Small intestine (tissue), 7 donors: ENCODE measurements around the gene STX8. TPM values are rescaled to one million over a fixed set of nuclear protein-coding genes. Genes with fewer than 3 reads are reported as not detected.

Source experiments
- DNase-seq, 2 donors: peaks; one replicate each; pipeline versions ENCODE4 v3.0.0 to v3.0.0-alpha.2; 2013
- FAIRE-seq: peaks from 2 replicates; lab custom pipeline; 2012; peaks lifted over from hg19 to GRCh38; lab: Jason Lieb, UNC
- H3K27ac ChIP-seq, 3 donors: one replicate each; pipeline ENCODE4 v1.5.1; 2013; ENCODE audit warnings: low read length in 2 of 3, mild to moderate bottlenecking in 2 of 3, control low read depth in 1 of 3, inconsistent platforms in 1 of 3, low read depth in 1 of 3, moderate library complexity in 1 of 3
- H3K27me3 ChIP-seq, 3 donors: one replicate each; pipeline ENCODE4 v1.6.1; 2013; ENCODE audit warnings: low read length in 3 of 3, inconsistent platforms in 1 of 3; ENCODE audit not compliant: control insufficient read depth in 3 of 3, insufficient read depth in 3 of 3
- H3K36me3 ChIP-seq, 3 donors: one replicate each; pipeline ENCODE4 v1.6.1; 2013; ENCODE audit warnings: low read length in 3 of 3, inconsistent platforms in 1 of 3, low read depth in 1 of 3, mild to moderate bottlenecking in 1 of 3, moderate library complexity in 1 of 3; ENCODE audit not compliant: control insufficient read depth in 3 of 3, insufficient read depth in 2 of 3
- H3K4me1 ChIP-seq, 3 donors: one replicate each; pipeline ENCODE4 v1.6.1; 2013; ENCODE audit warnings: low read length in 2 of 3, inconsistent platforms in 1 of 3, low read depth in 1 of 3, mild to moderate bottlenecking in 1 of 3, moderate library complexity in 1 of 3; ENCODE audit not compliant: control insufficient read depth in 3 of 3, insufficient read depth in 2 of 3
- H3K4me3 ChIP-seq, 3 donors: one replicate each; pipeline ENCODE4 v1.5.1; 2013; ENCODE audit warnings: low read length in 3 of 3, control low read depth in 1 of 3, inconsistent platforms in 1 of 3, low read depth in 1 of 3, mild to moderate bottlenecking in 1 of 3, moderate library complexity in 1 of 3
- H3K9me3 ChIP-seq, 2 donors: one replicate each; pipeline ENCODE4 v1.6.1; 2013; ENCODE audit warnings: low read depth in 1 of 2, low read length in 1 of 2; ENCODE audit not compliant: control insufficient read depth in 2 of 2, insufficient read depth in 1 of 2
- WGBS, 3 donors: extraction: QIAGEN DNeasy Blood & Tissue Kit; methylation state at CpG; one replicate each; pipeline ENCODE4 v1.1.7; 2013; 5-methylcytosine and 5-hydroxymethylcytosine counted together
- polyA plus RNA-seq, 4 donors: library from polyadenylated mRNA; stranded (reverse) in 3 of 4; unstranded in 1 of 4; fragments of 200-250 nt in 3 of 4; fragments of 120-200 nt in 1 of 4; gene quantifications; one replicate each; pipeline versions ENCODE4 v1.2.1 to v1.2.3, GENCODE V29; 2013
- donor health status: healthy with polysubstance abuse.
- donor health status: control.
- donor health status: control.
- donor health status: Bipolar disorder and iron deficiency.
- donor health status: healthy.

The STX8 gene
- polyA plus RNA-seq, 4 donors: 35.3 to 72.2 (median 51.8) TPM

DNA sequence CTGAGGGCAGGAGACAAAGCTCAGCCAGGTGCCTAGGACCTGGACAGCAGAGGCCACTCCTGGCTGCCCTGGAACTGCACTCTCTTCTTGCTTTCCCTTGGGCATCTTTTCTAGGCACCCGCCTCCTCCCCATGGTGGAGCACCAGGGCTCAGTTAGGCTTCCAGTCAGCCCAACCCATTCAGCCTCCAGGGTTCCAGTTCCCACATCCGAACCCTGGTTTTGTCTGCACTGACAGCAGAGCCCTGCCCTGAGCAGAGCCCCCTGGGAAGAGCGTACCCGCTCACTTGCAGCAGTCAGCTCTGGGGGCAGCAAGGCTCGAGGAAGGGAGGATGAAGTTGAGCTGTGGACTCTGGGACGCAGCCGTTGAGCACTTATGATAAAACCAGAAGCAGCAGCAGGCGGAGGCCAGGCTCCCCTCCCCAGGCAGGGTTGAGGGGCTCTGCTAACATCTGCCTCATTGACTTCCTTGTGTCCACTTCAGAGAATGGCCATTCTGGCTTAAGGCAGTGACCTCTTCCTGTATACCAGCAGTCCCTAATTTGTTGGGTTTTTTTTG is 341.2 kb downstream of the STX8 start:
- WGBS, 3 donors: 66 to 70% (median 69%) methylated on average over 8 of the region's 8 CpGs
- no peak for DNase-seq
- H3K27ac ChIP-seq: no peak overlapping the region
- H3K36me3 ChIP-seq: peaks cover 0 to 10% (median 0%) of the 10 kb centered on the region in 3 donors
- H3K4me3 ChIP-seq: no peak overlapping the region
- peaks cover 4 to 35% (median 8%) of the 10 kb centered on the region in 3 donors for H3K4me1 ChIP-seq
- H3K9me3 ChIP-seq: peaks cover 0 to 5% of the 10 kb centered on the region in 2 donors
- FAIRE-seq: no peak
- no peaks in the 10 kb centered on the region for H3K27me3 ChIP-seq

DNA sequence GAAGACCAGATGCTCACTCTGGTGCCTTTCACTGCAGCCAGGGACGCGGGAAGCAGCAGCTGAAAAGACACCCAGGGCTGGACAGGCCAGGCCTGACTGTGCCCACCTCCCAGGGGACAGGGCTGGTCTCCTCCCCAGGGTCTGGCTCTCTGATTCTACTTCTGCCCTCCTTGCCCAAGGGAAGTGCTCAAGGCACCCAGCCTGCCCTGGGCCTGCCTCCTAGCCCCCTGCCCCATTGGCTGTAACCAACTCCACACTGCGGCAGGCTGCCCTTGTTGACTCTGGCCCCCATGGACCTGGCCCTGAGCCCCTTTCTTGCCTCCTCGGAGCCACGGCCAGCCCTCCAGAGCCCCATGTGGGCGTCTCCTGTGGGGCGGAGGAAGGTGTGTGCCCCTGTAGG is 341.9 kb downstream of the STX8 start:
- H3K27ac ChIP-seq: no peak overlapping the region
- peaks cover 0 to 10% (median 0%) of the 10 kb centered on the region in 3 donors for H3K36me3 ChIP-seq
- FAIRE-seq (no peak), DNase-seq (no peak)
- WGBS, 3 donors: 73 to 90% (median 86%) methylated on average over 7 of the region's 7 CpGs
- H3K4me1 ChIP-seq: peaks cover 0 to 28% (median 5%) of the 10 kb centered on the region in 3 donors
- H3K27me3 ChIP-seq: no peaks in the 10 kb centered on the region
- peaks cover 0 to 5% of the 10 kb centered on the region in 2 donors for H3K9me3 ChIP-seq
- H3K4me3 ChIP-seq: no peak overlapping the region

DNA sequence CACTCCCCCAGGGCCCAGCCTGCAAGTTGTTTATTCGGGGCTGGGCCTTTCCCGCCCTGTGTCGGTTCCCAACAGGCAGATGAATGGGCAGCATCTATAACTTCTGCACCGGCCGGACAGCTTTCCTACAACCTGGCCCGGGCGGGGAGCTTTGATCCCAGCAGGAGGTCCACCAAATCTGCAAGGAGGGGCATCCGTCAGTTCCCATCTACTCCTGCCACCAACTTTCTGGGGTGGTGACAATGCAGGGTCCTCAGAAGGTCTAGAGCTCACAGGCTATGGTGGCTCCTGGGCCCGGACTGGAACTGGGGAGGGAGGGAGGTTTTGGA is 342.4 kb downstream of the STX8 start:
- H3K36me3 ChIP-seq: peaks cover 0 to 10% (median 0%) of the 10 kb centered on the region in 3 donors
- no peaks in the 10 kb centered on the region for H3K27me3 ChIP-seq
- H3K9me3 ChIP-seq: peaks cover 0 to 5% of the 10 kb centered on the region in 2 donors
- DNase-seq: no peak
- H3K4me1 ChIP-seq: peaks cover 0 to 23% (median 3%) of the 10 kb centered on the region in 3 donors
- no peak for FAIRE-seq
- H3K27ac ChIP-seq: no peak overlapping the region
- H3K4me3 ChIP-seq: no peak overlapping the region
- WGBS, 3 donors: 70 to 88% (median 74%) methylated on average over 9 of the region's 9 CpGs

DNA sequence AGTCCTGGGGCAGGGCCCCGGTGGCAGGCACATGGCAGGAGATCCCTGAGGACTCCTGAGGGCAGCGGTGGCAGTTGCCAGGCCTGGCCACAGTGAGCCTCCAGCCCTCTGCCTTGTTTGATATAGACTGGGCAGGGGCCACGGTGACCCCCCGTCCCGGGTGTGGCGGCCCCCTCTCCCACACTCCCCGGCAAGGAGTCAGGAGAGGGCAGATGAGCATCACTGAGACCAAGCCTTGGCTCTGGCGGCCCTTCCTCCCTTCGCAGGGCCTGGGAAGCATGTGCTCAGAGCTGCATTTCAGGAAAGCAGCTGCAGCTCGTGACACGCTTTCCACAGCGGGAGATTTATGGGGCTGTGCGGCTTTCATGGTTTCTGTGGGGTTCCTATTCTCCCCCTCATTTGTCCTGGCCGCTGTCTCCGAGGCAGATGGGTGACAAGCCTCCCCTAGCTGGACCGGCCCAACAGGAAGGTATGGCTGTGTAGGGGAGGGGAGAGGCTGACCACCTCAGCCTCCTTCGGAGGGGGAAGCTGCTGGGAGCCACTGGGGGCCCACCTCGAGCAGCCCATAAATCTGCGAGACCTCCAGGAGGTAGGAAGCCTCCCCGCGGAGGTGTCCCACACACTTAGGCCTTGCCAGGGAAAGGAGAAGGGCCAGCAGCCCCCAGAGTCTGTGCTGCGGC is 342.9 kb downstream of the STX8 start:
- Histone ChIP-seq H3K4me3 (no peak overlapping the region), H3K9me3 (peaks cover 0 to 5% of the 10 kb centered on the region in 2 donors), H3K27ac (no peak overlapping the region), H3K4me1 (peaks cover 0 to 18% (median under 1%) of the 10 kb centered on the region in 3 donors), H3K27me3 (no peaks in the 10 kb centered on the region), H3K36me3 (peaks cover 0 to 10% (median 0%) of the 10 kb centered on the region in 3 donors)
- FAIRE-seq (no peak), DNase-seq (no peak)
- WGBS, 3 donors: 60 to 87% (median 73%) methylated on average over 21 to 22 of the region's 22 CpGs

DNA sequence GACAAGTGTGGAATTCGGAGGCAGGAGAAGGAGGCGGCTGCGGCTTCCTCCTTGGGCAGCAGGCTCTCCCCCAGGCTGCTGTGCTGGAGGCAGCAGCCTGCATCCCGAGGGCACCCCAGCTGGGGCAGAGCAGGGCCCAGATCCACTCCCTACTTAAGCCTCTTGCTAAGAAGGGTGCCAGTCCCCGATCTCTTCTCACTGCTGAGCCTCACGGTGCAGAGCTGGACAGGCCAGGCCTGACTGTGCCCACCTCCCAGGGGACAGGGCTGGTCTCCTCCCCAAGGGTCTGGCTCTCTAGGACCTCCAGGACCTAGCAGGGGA is 343.5 kb downstream of the STX8 start:
- no peak overlapping the region for H3K27ac ChIP-seq
- WGBS, 3 donors: 90 to 96% (median 91%) methylated on average over 2 to 6 of the region's 6 CpGs
- peaks cover 0 to 10% (median 0%) of the 10 kb centered on the region in 3 donors for H3K36me3 ChIP-seq
- H3K27me3 ChIP-seq: no peaks in the 10 kb centered on the region
- DNase-seq (no peak), FAIRE-seq (no peak)
- H3K4me3 ChIP-seq: no peak overlapping the region
- peaks cover 0 to 14% (median 0%) of the 10 kb centered on the region in 3 donors for H3K4me1 ChIP-seq
- H3K9me3 ChIP-seq: peaks cover 0 to 5% of the 10 kb centered on the region in 2 donors

- H3K36me3 ChIP-seq: peaks cover 0 to 6% (median 0%) of the 10 kb centered on the region in 3 donors
- WGBS, 3 donors: 85 to 88% (median 86%) methylated on average over 21 to 23 of the region's 23 CpGs
- H3K4me3 ChIP-seq: no peak overlapping the region
- FAIRE-seq (no peak), DNase-seq (no peak)
- no peak overlapping the region for H3K27ac ChIP-seq
- H3K27me3 ChIP-seq: no peaks in the 10 kb centered on the region
- peaks cover 0 to under 1% of the 10 kb centered on the region in 2 donors for H3K9me3 ChIP-seq
- H3K4me1 ChIP-seq: peaks cover 0 to 14% (median 0%) of the 10 kb centered on the region in 3 donors
Observed at GRCh38 chr17:9231449-9232154, 344.0 kb downstream of the STX8 start.

DNA sequence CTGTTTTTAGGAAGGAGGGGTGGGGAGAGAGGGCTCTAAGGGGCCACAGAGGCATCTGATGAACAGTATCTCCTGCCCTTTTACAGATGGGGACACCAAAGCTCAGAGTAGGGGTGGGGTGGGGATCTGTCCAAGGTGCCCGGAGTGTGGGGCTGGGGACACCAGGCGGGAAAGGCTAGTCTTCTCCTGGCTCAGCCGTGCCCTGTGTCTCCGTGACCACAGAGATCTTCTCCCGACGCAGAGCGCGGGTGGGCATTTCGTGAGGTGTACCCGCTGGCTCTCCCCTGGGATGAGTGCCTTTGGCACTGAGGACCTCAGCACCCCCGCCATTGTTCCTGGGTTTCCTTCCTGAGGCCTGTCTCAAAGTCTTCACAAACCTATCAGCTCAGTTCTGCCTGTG is 344.8 kb downstream of the STX8 start:
- no peak overlapping the region for H3K4me3 ChIP-seq
- peaks cover 0 to 6% (median 0%) of the 10 kb centered on the region in 3 donors for H3K36me3 ChIP-seq
- no peak overlapping the region for H3K27ac ChIP-seq
- no peaks in the 10 kb centered on the region for H3K27me3 ChIP-seq
- H3K4me1 ChIP-seq: peaks cover 0 to 14% (median 0%) of the 10 kb centered on the region in 3 donors
- DNase-seq (no peak), FAIRE-seq (no peak)
- WGBS, 3 donors: 94 to 97% (median 95%) methylated on average over 11 of the region's 11 CpGs
- H3K9me3 ChIP-seq: no peaks in the 10 kb centered on the region

GRCh38 chr17:9230346-9230745 is 345.3 kb downstream of the STX8 start:
- 79 to 91% (median 81%) methylated on average over 15 of the region's 15 CpGs for WGBS, 3 donors
- no peak for FAIRE-seq
- no peak overlapping the region for H3K27ac ChIP-seq
- no peaks in the 10 kb centered on the region for H3K27me3 ChIP-seq
- H3K4me1 ChIP-seq: peaks cover 0 to 14% (median 0%) of the 10 kb centered on the region in 3 donors
- peaks cover 0 to 6% (median 0%) of the 10 kb centered on the region in 3 donors for H3K36me3 ChIP-seq
- H3K9me3 ChIP-seq: no peaks in the 10 kb centered on the region
- DNase-seq: no peak
- H3K4me3 ChIP-seq: no peak overlapping the region
